GM23338 (cell line): ENCODE measurements around the gene FAR1. TPM values are rescaled to one million over a fixed set of nuclear protein-coding genes. Genes with fewer than 3 reads are reported as not detected.

ENCODE experiments used
- ATAC-seq: fragments of 200-7000 bp; cut with Tn5 transposase; 3 replicates; pipeline ENCODE4 v1.9.1; 2020
- DNase-seq: peaks from one replicate; pipeline ENCODE4 v3.0.0-alpha.2; 2015; ENCODE audit warnings: low spot score
- H2AFZ ChIP-seq: fragments of 200-600 bp; sonication (generic); 2 replicates; pipeline ENCODE4 v1.8.0; 2016; ENCODE audit warnings: antibody characterized with exemption, mild to moderate bottlenecking, moderate library complexity
- H3F3A ChIP-seq: fragments of 200-600 bp; sonication (generic); replicated peaks from 2 replicates; pipeline ENCODE4 v1.8.0; 2017; ENCODE audit warnings: antibody characterized with exemption, mixed run types, low read depth
- H3K27ac ChIP-seq: fragments of 200-600 bp; sonication (generic); 2 replicates; pipeline ENCODE4 v1.6.1; 2016; ENCODE audit warnings: low read depth
- H3K27me3 ChIP-seq: fragments of 200-600 bp; sonication (generic); 2 replicates; pipeline ENCODE4 v1.8.0; 2016; ENCODE audit warnings: mild to moderate bottlenecking, mixed run types, moderate library complexity; ENCODE audit not compliant: insufficient read depth
- H3K36me3 ChIP-seq: fragments of 200-600 bp; sonication (generic); 2 replicates; pipeline ENCODE4 v1.8.0; 2016; ENCODE audit warnings: mild to moderate bottlenecking; ENCODE audit not compliant: insufficient read depth
- H3K4me1 ChIP-seq: fragments of 200-600 bp; sonication (generic); 2 replicates; pipeline ENCODE4 v1.8.0; 2016; ENCODE audit warnings: mild to moderate bottlenecking, moderate library complexity; ENCODE audit not compliant: insufficient read depth
- H3K4me2 ChIP-seq: fragments of 200-600 bp; sonication (generic); 2 replicates; pipeline ENCODE4 v1.7.1; 2017; ENCODE audit warnings: mixed run types
- H3K4me3 ChIP-seq: fragments of 200-600 bp; sonication (generic); 2 replicates; pipeline ENCODE4 v1.6.1; 2016; ENCODE audit warnings: mixed run types
- H3K79me2 ChIP-seq: fragments of 200-600 bp; sonication (generic); replicated peaks from 2 replicates; pipeline ENCODE4 v1.8.0; 2017; ENCODE audit warnings: mild to moderate bottlenecking; ENCODE audit not compliant: insufficient read depth
- H3K9me2 ChIP-seq: fragments of 200-600 bp; sonication (generic); 2 replicates; pipeline ENCODE4 v1.8.0; 2017; ENCODE audit not compliant: insufficient read depth
- H4K20me1 ChIP-seq: fragments of 200-600 bp; sonication (generic); replicated peaks from 2 replicates; pipeline ENCODE4 v1.8.0; 2017; ENCODE audit warnings: mild to moderate bottlenecking; ENCODE audit not compliant: insufficient read depth
- H3K27ac Mint-ChIP-seq: 2 replicates; pipeline ENCODE4 v1.8.0; 2020; ENCODE audit warnings: inconsistent platforms, mild to moderate bottlenecking, moderate library complexity, mixed read lengths
- H3K27me3 Mint-ChIP-seq: 3 replicates; pipeline ENCODE4 v1.8.0; 2022; ENCODE audit warnings: low read depth, mild to moderate bottlenecking, moderate library complexity, mixed read lengths, inconsistent platforms; ENCODE audit not compliant: insufficient read depth, poor library complexity
- H3K36me3 Mint-ChIP-seq: 3 replicates; pipeline ENCODE4 v1.8.0; 2021; ENCODE audit warnings: low read depth, mild to moderate bottlenecking, inconsistent platforms, moderate library complexity, mixed read lengths
- H3K4me1 Mint-ChIP-seq: 3 replicates; pipeline ENCODE4 v1.8.0; 2020; ENCODE audit warnings: mild to moderate bottlenecking, inconsistent platforms, mixed read lengths
- H3K4me3 Mint-ChIP-seq: 3 replicates; pipeline ENCODE4 v1.8.0; 2021; ENCODE audit warnings: moderate library complexity, mild to moderate bottlenecking, inconsistent platforms, mixed read lengths
- H3K9me3 Mint-ChIP-seq: 3 replicates; pipeline ENCODE4 v1.8.0; 2020; ENCODE audit warnings: moderate library complexity, mild to moderate bottlenecking, inconsistent platforms, mixed read lengths
- CREB1 ChIP-seq: fragments of 250-450 bp; sonication (Bioruptor Pico); IDR thresholded peaks from 2 replicates; pipeline ENCODE4 v1.5.0; 2020; ENCODE audit warnings: low read depth, mild to moderate bottlenecking, moderate library complexity
- ETS1 ChIP-seq: IDR thresholded peaks from 2 replicates; pipeline ENCODE4 v1.6.1; 2016; ENCODE audit warnings: antibody characterized with exemption
- EZH2 ChIP-seq: fragments of 200-600 bp; sonication (generic); IDR thresholded peaks from one replicate; pipeline ENCODE4 v1.8.0; 2017; ENCODE audit warnings: antibody characterized with exemption, mild to moderate bottlenecking, low read depth; ENCODE audit not compliant: unreplicated experiment
- EZH2phosphoT487 ChIP-seq: fragments of 200-600 bp; sonication (generic); IDR thresholded peaks from one replicate; pipeline ENCODE4 v1.8.1; 2018; ENCODE audit warnings: antibody characterized with exemption; ENCODE audit not compliant: unreplicated experiment
- JUNB ChIP-seq: IDR thresholded peaks from one replicate; pipeline ENCODE4 v1.6.1; 2016; ENCODE audit warnings: antibody characterized with exemption; ENCODE audit not compliant: unreplicated experiment
- ZNF331 ChIP-seq: fragments of 250-450 bp; sonication (Bioruptor Pico); IDR thresholded peaks from 2 replicates; pipeline ENCODE4 v1.5.0; 2020; ENCODE audit warnings: low read depth, mild to moderate bottlenecking, moderate library complexity
- ZNF462 ChIP-seq: fragments of 250-450 bp; sonication (Bioruptor Pico); IDR thresholded peaks from 2 replicates; pipeline ENCODE4 v1.5.0; 2020; ENCODE audit warnings: mild to moderate bottlenecking, moderate library complexity
- polyA plus RNA-seq: library from polyadenylated mRNA; unstranded; fragments of >200 nt; fragmentation: Nextera tagmentation; extraction: Ambion mirVana; gene quantifications from 2 replicates; pipeline ENCODE4 v1.2.1, GENCODE V29; 2016
- total RNA-seq: library from RNA; depleted of rRNA; stranded (reverse); fragments of >200 nt; shearing (Covaris generic); gene quantifications from 2 replicates; pipeline ENCODE4 v1.2.3, GENCODE V29; 2014

FAR1 gene
- total and polyA plus RNA-seq, 2 experiments from 2014 or later, result 27.3 to 79.5 TPM

DNA sequence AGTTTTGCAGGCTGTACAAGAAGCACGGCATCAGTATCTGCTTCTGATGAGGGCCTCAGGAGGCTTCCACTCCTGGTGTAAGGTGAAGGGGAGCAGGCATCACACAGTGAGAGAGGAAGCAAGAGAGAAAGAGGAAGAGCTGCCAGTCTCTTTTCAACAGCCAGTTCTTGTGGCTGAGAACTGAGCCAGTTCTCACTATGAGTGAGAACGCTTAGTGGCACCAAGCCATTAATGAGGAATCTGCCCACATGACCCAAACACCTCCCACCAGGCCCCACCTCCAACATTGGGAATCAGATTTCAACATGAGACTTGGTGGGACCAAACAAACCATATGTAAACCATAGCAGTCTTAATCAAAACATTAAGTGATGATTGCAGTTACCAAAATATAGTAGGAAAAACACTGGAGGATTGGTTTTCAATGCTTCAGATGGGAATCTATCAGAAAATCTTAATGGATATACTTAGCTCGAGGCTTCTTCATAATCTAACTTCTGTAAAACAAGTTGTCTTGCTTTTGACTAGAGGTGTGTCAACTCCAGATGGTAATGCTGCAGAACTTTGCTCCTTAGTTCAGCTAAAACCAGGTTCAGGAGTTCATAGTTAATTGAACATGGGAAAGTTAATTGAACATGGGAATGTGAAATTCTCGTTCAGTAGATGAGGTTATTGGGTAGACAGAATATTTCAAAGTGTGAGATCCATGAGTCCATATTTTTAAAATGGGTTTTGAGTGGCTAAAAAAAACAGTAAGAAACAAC, 12.2 kb downstream of the FAR1 start:
- Mint-ChIP-seq H3K36me3 (no peaks in the 10 kb centered on the region), H3K27me3 (no peaks in the 10 kb centered on the region), H3K4me1 (peaks cover 65% of the 10 kb centered on the region), H3K9me3 (no peaks in the 10 kb centered on the region), H3K4me3 (no peak overlapping the region), H3K27ac (peak overlapping the region; percentile 84)
- DNase-seq (peak; percentile 17), ATAC-seq (peak; percentile 36)
- Histone ChIP-seq H3K79me2 (peaks cover 100% of the 10 kb centered on the region), H3K27ac (no peak overlapping the region), H3K4me2 (peak overlapping the region; percentile 35; the same call in 1 of the 2 replicates), H3K36me3 (no peaks in the 10 kb centered on the region), H3K9me2 (no peaks in the 10 kb centered on the region), H4K20me1 (peaks cover 58% of the 10 kb centered on the region), H3K4me1 (peaks cover 59% of the 10 kb centered on the region), H2AFZ (no peak overlapping the region), H3K27me3 (no peaks in the 10 kb centered on the region), H3F3A (no peaks in the 10 kb centered on the region), H3K4me3 (no peak overlapping the region)
- TF ChIP-seq ZNF331 (no peak), ETS1 (no peak), ZNF462 (CRISPR knock-in tag) (no peak), CREB1 (CRISPR knock-in tag) (no peak), JUNB (no peak), EZH2 (no peak), EZH2phosphoT487 (no peak)
